Thoracic aorta (tissue), 2 donors: ENCODE results near the gene LRRC37A2. TPM values are rescaled to one million over a fixed set of nuclear protein-coding genes. Genes with fewer than 3 reads are reported as not detected.

ENCODE experiments used
- total RNA-seq, 2 donors: library from RNA; depleted of rRNA; stranded (reverse); fragments of >200 nt; gene quantifications; one replicate each; pipeline versions ENCODE4 v1.1.0 to v1.2.3, GENCODE V29; 2016

LRRC37A2 gene
- total RNA-seq, 2 donors from 2014 or later, result 11.1 to 14.3 TPM

Other genes starting within 250 kb of the LRRC37A2 start
- gene LRRC37A, start 217.3 kb upstream of the LRRC37A2 start, total RNA-seq, result 1 to 10 TPM; 2.2 to 3.4 TPM
- 10 to 100 TPM; 21.4 to 28.3 TPM for gene ARL17B, start 150.7 kb upstream of the LRRC37A2 start, total RNA-seq
- 10 to 100 TPM; 13.7 to 16.1 TPM for gene ARL17A, start 67.2 kb downstream of the LRRC37A2 start, total RNA-seq
- 10 to 100 TPM; 27.2 to 27.9 TPM for gene NSF, start 78.2 kb downstream of the LRRC37A2 start, total RNA-seq